Epithelial cell of prostate (primary cell): ENCODE measurements around the gene SLCO4A1.

ENCODE experiments used
- DNase-seq: peaks from one replicate; pipeline ENCODE4 v3.0.0-alpha.2; 2011; ENCODE audit warnings: low read depth, low spot score
- H3K27ac ChIP-seq: fragments of 450-650 bp; 2 replicates; pipeline ENCODE4 v1.5.1; 2017; ENCODE audit warnings: mild to moderate bottlenecking

The SLCO4A1 gene

GRCh38 chr20:62694868-62695267 lies 52.6 kb downstream of the SLCO4A1 start:
- DNase-seq, result no peak
- no peak overlapping the region for H3K27ac ChIP-seq

- DNase-seq, result no peak
Observed at GRCh38 chr20:62695448-62696414, 53.4 kb downstream of the SLCO4A1 start.

DNA sequence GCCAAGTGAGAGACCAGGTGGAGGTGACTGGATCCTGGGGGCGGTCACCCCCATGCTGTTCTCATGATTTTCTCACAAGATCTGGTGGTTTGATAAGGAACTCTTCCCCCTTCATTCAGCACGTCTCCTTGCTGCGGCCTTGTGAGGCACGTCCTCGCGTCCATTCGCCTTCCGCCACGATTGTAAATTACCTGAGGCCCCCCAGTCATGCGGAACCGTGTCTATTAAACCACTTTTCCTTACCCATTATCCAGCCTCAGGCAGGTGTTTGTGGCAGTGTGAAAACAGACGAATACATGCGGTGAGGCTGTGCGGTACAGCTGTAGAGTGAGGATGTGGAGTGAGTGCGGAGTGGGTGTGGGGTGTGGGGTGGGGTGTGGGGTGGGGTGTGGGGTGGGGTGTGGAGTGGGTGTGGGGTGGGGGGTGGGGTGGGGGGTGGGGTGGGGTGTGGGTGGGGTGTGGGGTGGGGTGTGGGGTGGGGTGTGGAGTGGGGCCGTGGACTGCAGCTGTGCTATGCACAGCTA lies 54.2 kb downstream of the SLCO4A1 start:
- H3K27ac ChIP-seq, result no peak overlapping the region
- DNase-seq, result no peak

More at GRCh38 chr20:62695448-62696414, 53.4 kb downstream of the SLCO4A1 start:
- no peak overlapping the region for H3K27ac ChIP-seq

GRCh38 chr20:62696989-62697388 lies 54.7 kb downstream of the SLCO4A1 start:
- DNase-seq, result no peak
- H3K27ac ChIP-seq, result no peak overlapping the region

GRCh38 chr20:62697468-62697912 lies 55.2 kb downstream of the SLCO4A1 start:
- H3K27ac ChIP-seq, result no peak overlapping the region
- DNase-seq, result no peak

DNA sequence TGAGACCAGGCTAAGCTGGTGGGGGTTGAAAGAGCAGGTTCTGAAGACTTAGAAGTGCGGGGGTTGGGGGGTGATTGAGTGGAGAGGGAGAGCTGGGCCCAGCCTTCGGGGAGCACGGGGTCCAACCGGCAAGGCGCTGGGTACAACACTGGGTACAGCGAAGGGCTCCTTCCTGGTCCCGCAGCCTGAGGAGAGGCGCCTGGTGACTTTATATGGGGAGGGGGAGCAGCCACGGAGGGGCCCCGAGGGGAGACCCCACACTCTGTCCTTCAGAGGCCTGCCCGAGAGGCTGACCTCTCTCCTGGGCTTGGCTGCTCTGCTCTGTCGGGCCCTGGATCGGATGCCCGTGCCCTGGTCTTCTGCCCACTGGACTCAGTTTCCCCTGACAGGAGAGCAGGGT lies 55.9 kb downstream of the SLCO4A1 start:
- DNase-seq, result no peak
- H3K27ac ChIP-seq, result no peak overlapping the region

- no peak for DNase-seq
- H3K27ac ChIP-seq, result no peak overlapping the region
Observed at GRCh38 chr20:62699296-62699695, 57.0 kb downstream of the SLCO4A1 start.

DNA sequence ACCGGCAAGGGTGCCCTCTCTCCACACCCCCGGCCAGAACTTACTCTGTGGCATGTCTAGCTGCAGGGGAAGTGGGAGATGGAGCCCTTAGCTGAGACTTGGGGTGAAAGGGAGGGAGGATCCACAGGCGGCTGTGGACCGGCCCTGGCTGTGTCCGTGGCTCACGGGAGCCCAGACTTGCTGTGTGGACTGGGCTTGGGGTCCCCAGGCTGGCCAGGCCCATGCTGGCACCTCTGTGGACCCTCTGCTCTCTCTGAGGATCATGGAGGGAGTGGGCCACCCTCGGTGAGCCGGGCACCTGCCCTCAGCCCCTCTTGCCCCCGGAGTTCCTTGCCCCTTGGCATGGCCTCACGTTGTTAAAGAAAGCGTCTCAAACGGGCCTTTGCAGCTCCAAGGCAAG lies 57.4 kb downstream of the SLCO4A1 start:
- H3K27ac ChIP-seq, result no peak overlapping the region
- DNase-seq, result no peak

DNA sequence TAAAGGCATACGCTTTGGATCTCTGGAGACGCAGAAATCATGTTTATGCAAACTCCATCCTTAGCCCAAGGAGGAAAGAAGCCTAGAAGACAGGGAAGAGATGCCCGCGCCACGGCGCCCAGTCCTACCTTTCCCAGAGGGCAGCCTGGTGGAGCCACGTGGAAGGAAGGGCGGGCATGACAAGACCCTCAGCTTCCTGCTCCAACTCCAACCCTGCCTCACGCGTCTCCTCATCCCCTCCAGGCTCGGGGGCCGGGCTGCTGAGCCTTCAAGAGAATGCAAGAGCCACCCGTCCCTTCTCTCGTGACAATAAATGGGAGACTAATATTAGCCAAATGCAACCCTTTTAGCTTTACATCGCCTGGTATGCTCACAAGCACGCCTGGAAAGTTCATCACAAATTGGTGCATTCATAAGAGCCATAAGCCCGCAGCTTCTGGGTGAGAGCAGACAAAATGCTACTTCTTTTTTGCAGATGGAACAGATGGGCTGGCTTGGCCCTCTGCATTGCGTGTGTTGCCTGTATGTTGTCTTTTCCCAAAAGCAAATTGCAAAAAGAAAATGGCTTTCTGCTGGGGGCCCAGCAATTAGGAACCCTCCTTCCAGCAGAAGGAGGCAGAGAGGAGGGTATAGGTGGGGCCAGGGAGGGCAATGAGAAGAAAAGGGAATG lies 58.1 kb downstream of the SLCO4A1 start:
- no peak overlapping the region for H3K27ac ChIP-seq
- DNase-seq, result no peak

DNA sequence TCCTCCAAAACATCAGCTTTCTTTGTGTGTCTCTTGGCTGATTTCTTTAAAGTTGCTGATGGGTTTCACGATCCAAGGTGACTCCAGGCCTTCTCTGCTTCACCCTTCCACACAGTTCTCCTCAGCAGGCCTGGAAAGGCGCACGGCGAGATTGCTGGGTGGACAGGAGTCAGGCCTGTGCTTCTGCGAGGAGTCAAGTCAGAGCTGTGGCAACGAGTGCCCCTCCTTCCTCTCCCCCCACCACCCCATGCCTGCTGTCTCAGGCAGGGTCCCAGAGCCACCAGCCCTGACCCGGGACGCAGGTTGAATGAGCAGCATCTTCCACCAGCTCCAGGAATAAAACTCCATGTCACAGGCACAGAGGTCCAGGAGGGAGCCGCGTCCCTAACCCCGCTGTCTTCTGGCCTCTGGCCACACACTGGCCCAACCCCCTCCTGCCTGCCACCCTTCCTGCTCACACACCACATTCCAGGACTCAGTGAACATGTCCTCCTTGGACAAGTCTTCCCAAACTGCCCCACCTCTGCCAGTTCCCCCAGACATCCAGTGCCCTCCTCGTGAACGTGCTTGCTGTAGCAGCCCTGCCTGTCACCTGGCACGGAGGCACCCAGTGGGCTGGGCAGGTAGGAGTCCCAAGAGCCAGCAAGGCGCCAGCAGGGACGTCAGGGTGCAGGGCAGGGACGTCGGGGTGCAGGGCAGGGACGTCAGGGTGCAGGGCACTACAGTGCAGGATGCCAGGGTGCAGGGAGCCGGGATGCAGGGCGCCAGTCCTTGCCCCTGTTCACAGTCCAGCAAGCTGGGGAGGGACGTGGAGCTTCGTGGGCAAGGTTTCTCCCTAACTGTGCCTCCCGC lies 59.1 kb downstream of the SLCO4A1 start:
- H3K27ac ChIP-seq, result no peak overlapping the region
- DNase-seq, result no peak

DNA sequence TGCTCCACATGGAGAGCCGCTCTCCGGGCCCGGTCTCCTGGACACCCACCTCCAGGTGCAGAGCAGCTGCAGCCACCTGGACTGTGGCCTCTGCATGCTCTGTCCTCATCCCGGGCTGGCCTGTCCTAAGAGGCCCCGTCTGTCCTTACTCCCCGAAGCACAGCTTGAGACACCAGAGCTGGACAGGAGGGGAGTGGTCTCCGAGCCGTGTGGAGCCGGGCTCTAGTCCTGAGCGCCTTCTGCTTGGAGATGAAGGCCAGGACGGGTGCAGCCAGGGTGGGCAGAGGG lies 59.7 kb downstream of the SLCO4A1 start:
- DNase-seq, result no peak
- no peak overlapping the region for H3K27ac ChIP-seq

DNA sequence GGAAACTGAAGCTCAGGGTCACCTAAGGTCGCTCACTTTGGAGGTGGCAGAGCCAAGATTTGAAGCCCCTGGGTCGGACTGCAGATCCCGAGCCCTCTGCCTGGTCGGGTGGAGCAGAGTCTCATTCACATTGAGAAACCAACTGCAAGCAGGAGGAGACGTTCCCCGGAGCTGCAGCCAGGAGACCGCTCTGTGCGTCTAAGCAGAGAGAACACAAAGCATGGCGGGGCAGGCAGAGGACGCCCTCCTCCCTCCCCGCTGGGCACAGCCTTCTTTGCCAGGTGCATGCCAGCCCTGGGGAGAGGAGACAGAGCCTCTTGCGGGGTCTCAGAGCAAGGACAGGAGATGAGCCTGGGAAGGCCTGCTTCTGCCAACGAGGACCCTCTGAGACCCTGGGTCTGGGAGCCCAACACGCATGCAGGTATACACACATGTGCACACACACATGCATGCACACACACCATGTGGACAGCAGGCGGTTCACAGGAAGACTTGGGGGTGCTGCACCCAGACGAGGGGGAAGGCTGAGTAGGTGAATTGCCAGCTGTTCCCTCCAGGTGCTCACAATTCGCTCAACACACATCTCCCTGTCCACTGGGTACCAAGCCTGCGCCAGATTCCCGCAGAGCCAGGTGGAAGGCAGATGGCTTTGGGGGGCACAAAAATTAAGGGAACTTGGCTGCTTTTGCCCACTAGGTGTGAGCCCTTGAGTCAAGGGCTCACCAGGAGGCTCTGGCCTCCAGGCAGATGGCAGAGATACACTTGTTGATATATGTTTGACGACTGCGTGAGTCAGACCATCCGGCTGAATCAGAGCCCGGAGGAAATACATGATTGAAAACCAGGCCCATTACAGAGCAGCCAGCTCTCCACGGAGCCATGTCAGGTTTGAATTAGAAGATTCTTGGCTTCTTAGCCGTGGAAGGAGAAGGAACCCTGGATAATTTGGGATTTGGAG lies 60.9 kb downstream of the SLCO4A1 start:
- peak overlapping the region; percentile 65 for H3K27ac ChIP-seq
- DNase-seq, result peak; percentile 73

DNA sequence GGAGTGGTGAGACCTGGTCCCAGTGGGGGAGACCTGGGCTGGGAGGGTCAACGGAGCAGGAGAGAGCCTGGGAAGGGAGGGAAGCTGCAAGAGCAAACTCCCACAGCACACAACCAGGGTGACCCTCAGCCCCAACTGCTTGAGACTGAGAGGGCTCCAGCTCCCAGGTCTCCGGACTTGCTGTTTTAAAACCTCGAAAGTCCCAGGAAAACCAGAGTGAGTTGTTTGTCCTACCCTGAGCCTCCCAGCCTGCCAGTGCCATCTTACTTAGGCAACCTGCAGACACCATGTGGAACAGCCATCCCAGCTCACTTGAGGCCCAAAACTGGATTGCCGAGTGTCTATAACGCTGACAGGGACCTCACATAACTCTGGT lies 61.5 kb downstream of the SLCO4A1 start:
- H3K27ac ChIP-seq, result peak overlapping the region; percentile 65
- no peak for DNase-seq

GRCh38 chr20:62704341-62704948 lies 62.1 kb downstream of the SLCO4A1 start:
- DNase-seq, result peak; percentile 70
- peak overlapping the region; percentile 65 for H3K27ac ChIP-seq

DNA sequence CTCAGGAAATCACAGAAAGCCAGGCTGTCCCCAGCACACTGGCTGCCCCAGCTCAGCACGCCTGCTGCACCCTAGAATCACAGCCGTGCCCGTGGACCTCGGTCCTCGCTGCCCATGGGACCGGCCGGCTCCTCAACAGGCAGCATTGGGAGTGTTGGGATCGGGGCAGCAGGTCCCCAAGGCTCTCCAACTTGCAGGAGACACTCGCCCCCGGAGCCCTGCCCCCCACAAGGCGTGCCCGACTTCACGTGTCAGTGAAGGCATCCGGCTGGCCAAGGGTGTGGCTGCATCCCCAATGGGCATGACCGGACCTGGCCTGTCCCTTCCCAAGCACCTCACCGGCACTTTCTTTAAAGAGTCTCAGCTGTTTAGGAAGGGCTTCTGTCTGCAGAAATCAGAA lies 63.3 kb downstream of the SLCO4A1 start:
- no peak for DNase-seq
- H3K27ac ChIP-seq, result no peak overlapping the region

DNA sequence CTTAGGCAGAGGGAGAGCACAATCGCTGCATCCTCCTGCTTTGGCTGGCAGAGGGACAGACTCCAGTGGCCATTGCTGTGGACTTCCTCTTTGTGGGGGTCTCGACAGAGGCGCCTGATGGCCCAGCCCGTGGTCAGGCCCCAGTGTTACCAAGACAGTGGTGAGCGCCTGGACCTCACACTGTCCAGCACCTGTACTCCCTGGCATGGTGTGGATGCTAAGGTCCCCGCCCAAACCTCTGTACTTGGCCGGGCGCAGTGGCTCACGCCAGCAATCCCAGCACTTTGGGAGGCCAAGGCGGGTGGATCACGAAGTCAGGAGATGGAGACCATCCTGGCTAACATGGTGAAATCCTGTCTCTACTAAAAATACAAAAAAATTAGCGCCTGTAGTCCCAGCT lies 64.0 kb downstream of the SLCO4A1 start:
- DNase-seq, result no peak
- no peak overlapping the region for H3K27ac ChIP-seq

GRCh38 chr20:62706857-62707256 lies 64.6 kb downstream of the SLCO4A1 start:
- no peak for DNase-seq

GRCh38 chr20:62707276-62707920 lies 65.1 kb downstream of the SLCO4A1 start:
- DNase-seq, result no peak
- no peak overlapping the region for H3K27ac ChIP-seq

More at GRCh38 chr20:62706857-62707256, 64.6 kb downstream of the SLCO4A1 start:
- H3K27ac ChIP-seq, result no peak overlapping the region
